OCI-LY1 (cell line): Measurements from ENCODE around the gene AFAP1.

Source experiments
- H2AFZ ChIP-seq: fragments of 200-600 bp; sonication (generic), shearing (Covaris generic); 2 replicates; pipeline ENCODE4 v1.6.0; 2014; ENCODE audit warnings: antibody characterized with exemption, mild to moderate bottlenecking, low read length
- H3F3A ChIP-seq: fragments of 200-600 bp; sonication (generic), shearing (Covaris generic); 2 replicates; pipeline ENCODE4 v1.6.0; 2014; ENCODE audit warnings: mild to moderate bottlenecking, antibody characterized with exemption, low read length, moderate library complexity; ENCODE audit not compliant: insufficient read depth
- H3K27ac ChIP-seq: fragments of 200-600 bp; sonication (generic); 2 replicates; pipeline ENCODE4 v1.5.1; 2014; ENCODE audit warnings: low read length, mixed run types, mild to moderate bottlenecking, low read depth; ENCODE audit not compliant: poor library complexity, severe bottlenecking
- H3K27me3 ChIP-seq: fragments of 200-600 bp; sonication (generic); 2 replicates; pipeline ENCODE4 v1.6.0; 2014; ENCODE audit warnings: antibody characterized with exemption, mild to moderate bottlenecking, low read length, moderate library complexity; ENCODE audit not compliant: insufficient read depth
- H3K36me3 ChIP-seq: fragments of 200-600 bp; sonication (generic); 2 replicates; pipeline ENCODE4 v1.6.1; 2014; ENCODE audit warnings: mild to moderate bottlenecking, antibody characterized with exemption, low read length, moderate library complexity, mixed read lengths; ENCODE audit not compliant: insufficient read depth
- H3K4me1 ChIP-seq: fragments of 200-600 bp; sonication (generic); 2 replicates; pipeline ENCODE4 v1.5.1; 2014; ENCODE audit warnings: mild to moderate bottlenecking, low read length, moderate library complexity; ENCODE audit not compliant: insufficient read depth, severe bottlenecking
- H3K4me2 ChIP-seq: fragments of 200-600 bp; sonication (generic), shearing (Covaris generic); 2 replicates; pipeline ENCODE4 v1.6.1; 2014; ENCODE audit warnings: low read length
- H3K4me3 ChIP-seq: fragments of 200-600 bp; sonication (generic); 2 replicates; pipeline ENCODE4 v1.5.1; 2014; ENCODE audit warnings: low read length, low read depth, mild to moderate bottlenecking, mixed read lengths; ENCODE audit not compliant: poor library complexity, severe bottlenecking
- H3K79me2 ChIP-seq: fragments of 200-600 bp; shearing (Covaris generic); 2 replicates; pipeline ENCODE4 v1.6.1; 2016; ENCODE audit warnings: mixed run types, low read length, mixed read lengths; ENCODE audit not compliant: insufficient read depth
- H3K9ac ChIP-seq: fragments of 200-600 bp; sonication (generic), shearing (Covaris generic); 2 replicates; pipeline ENCODE4 v1.6.1; 2014; ENCODE audit warnings: mild to moderate bottlenecking, low read length, mixed read lengths
- H3K9me2 ChIP-seq: fragments of 200-600 bp; sonication (generic), shearing (Covaris generic); 2 replicates; pipeline ENCODE4 v1.6.1; 2014; ENCODE audit warnings: low read depth, mild to moderate bottlenecking, low read length, mixed read lengths
- H3K9me3 ChIP-seq: fragments of 200-600 bp; shearing (Covaris generic); 2 replicates; pipeline ENCODE4 v1.6.1; 2014; ENCODE audit warnings: low read length, mixed read lengths
- H4K20me1 ChIP-seq: fragments of 200-600 bp; sonication (generic), shearing (Covaris generic); 2 replicates; pipeline ENCODE4 v1.6.0; 2016; ENCODE audit warnings: mild to moderate bottlenecking, low read length; ENCODE audit not compliant: insufficient read depth
- EZH2 ChIP-seq: fragments of 200-600 bp; sonication (generic), shearing (Covaris generic); IDR thresholded peaks from 2 replicates; pipeline ENCODE4 v1.8.0; 2017; ENCODE audit warnings: borderline replicate concordance, mixed run types, mild to moderate bottlenecking, antibody characterized with exemption, low read length, moderate library complexity, mixed read lengths
- TF ChIP-seq, protein P1 (sequence below): fragments of 200-600 bp; sonication (generic), shearing (Covaris generic); IDR thresholded peaks from 2 replicates; pipeline ENCODE4 v1.5.1; 2017; ENCODE audit warnings: mild to moderate bottlenecking, antibody characterized with exemption, low read length, moderate library complexity, mixed read lengths

Gene AFAP1

DNA sequence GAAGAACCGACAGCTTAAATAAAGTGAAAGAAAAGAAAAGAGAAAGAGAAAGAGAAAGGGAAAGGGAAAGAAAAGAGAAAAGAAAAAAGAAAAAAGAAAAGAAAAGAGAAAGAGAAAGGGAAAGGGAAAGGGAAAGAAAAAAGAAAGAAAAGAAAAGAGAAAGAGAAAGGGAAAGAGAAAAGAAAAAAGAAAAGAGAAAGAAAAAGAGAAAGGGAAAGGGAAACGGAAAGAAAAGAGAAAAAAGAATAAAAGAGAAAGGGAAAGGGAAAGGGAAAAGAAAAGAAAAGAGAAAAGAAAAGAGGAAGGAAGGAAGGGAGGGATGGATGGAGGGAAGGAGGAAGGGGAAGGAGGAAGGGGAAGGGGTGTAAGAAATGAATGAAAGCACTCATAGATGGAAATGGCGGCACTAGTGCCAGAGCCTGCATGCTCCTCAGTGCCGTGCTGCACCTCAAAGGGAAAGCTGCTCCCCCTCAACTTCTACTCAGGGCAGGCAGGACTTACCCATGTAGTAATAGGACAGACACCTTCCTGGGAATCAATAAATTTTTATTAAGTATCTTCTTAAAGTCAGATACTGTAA, 70.7 kb downstream of the AFAP1 start:
- Histone ChIP-seq H3K27ac (no peak overlapping the region), H4K20me1 (no peaks in the 10 kb centered on the region), H3F3A (no peaks in the 10 kb centered on the region), H3K9ac (no peak overlapping the region), H3K79me2 (no peaks in the 10 kb centered on the region), H3K36me3 (no peaks in the 10 kb centered on the region), H3K9me2 (no peaks in the 10 kb centered on the region), H3K9me3 (no peaks in the 10 kb centered on the region), H3K4me1 (no peaks in the 10 kb centered on the region), H3K4me2 (no peak overlapping the region), H3K4me3 (no peak overlapping the region), H2AFZ (no peak overlapping the region), H3K27me3 (no peaks in the 10 kb centered on the region)
- TF ChIP-seq EZH2 = no peak
- TF ChIP-seq, protein P1, sequence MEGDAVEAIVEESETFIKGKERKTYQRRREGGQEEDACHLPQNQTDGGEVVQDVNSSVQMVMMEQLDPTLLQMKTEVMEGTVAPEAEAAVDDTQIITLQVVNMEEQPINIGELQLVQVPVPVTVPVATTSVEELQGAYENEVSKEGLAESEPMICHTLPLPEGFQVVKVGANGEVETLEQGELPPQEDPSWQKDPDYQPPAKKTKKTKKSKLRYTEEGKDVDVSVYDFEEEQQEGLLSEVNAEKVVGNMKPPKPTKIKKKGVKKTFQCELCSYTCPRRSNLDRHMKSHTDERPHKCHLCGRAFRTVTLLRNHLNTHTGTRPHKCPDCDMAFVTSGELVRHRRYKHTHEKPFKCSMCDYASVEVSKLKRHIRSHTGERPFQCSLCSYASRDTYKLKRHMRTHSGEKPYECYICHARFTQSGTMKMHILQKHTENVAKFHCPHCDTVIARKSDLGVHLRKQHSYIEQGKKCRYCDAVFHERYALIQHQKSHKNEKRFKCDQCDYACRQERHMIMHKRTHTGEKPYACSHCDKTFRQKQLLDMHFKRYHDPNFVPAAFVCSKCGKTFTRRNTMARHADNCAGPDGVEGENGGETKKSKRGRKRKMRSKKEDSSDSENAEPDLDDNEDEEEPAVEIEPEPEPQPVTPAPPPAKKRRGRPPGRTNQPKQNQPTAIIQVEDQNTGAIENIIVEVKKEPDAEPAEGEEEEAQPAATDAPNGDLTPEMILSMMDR = no peak

DNA sequence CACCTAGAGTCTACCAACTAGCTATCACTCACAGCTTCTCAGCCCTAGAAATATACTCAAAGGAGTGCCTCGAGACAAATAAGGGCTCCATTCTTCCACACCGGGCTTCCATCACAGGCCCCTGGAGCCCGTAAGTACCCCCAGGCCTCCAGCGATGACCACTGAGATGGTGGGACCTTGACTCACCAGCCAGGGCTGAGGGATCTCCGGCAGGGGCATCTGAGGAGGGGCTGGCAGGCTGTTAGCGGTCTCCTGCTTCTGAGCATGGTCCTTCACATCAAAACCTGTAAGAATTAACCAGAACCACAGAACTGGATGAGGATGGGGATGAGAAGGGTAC, 71.3 kb downstream of the AFAP1 start:
- Histone ChIP-seq H2AFZ (no peak overlapping the region), H3K4me2 (no peak overlapping the region), H3F3A (no peaks in the 10 kb centered on the region), H3K27me3 (no peaks in the 10 kb centered on the region), H3K4me1 (no peaks in the 10 kb centered on the region), H3K9ac (no peak overlapping the region), H3K9me3 (no peaks in the 10 kb centered on the region), H4K20me1 (no peaks in the 10 kb centered on the region), H3K79me2 (no peaks in the 10 kb centered on the region), H3K9me2 (no peaks in the 10 kb centered on the region), H3K36me3 (no peaks in the 10 kb centered on the region), H3K27ac (no peak overlapping the region), H3K4me3 (no peak overlapping the region)
- TF ChIP-seq EZH2 = no peak
- TF ChIP-seq, protein P1 = no peak

DNA sequence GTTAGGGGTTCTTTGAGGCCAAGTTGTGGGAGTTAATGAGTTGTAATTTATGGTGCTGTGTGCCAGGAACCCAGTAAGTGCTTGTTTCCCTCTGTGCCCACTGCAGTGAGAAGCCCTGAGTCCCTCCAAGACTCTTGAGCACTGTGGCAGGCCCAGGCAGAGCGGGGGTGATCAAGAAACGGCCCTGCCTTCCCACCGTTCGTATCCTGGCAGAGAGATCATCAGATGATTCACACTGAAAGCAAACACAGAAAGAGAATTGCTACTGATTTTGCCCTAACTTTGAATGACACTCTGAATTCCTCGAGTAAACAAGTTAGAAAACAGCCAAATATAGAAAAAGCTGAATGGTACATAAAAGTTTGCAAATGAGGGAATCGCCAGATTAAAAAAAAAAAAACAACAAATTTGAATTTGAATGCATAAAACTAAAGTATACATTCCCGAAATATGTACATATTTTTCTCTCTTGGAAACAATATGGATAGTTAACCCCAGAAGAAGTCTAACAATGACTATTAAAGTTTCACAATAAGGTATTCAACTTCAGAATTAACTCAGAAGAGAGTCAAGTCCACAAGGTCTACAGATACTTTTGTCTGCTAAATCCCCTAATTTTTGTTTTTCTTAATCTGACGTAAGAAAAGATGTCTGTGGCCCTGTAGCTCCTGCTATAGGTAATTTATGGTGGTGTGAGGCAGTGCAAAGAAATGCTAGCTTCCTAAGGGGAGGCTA, 71.8 kb downstream of the AFAP1 start:
- no peak overlapping the region for H3K4me2 ChIP-seq
- H2AFZ ChIP-seq = no peak overlapping the region
- H4K20me1 ChIP-seq = no peaks in the 10 kb centered on the region
- no peaks in the 10 kb centered on the region for H3K9me2 ChIP-seq
- H3F3A ChIP-seq = no peaks in the 10 kb centered on the region
- no peaks in the 10 kb centered on the region for H3K36me3 ChIP-seq
- H3K4me1 ChIP-seq = no peaks in the 10 kb centered on the region
- H3K27me3 ChIP-seq = no peaks in the 10 kb centered on the region
- no peak for TF ChIP-seq EZH2
- TF ChIP-seq, protein P1 = no peak
- H3K9me3 ChIP-seq = no peaks in the 10 kb centered on the region
- no peak overlapping the region for H3K4me3 ChIP-seq
- no peaks in the 10 kb centered on the region for H3K79me2 ChIP-seq
- no peak overlapping the region for H3K27ac ChIP-seq
- H3K9ac ChIP-seq = no peak overlapping the region
